Measurements from ENCODE around the gene ADH1B.

The ADH1B gene

DNA sequence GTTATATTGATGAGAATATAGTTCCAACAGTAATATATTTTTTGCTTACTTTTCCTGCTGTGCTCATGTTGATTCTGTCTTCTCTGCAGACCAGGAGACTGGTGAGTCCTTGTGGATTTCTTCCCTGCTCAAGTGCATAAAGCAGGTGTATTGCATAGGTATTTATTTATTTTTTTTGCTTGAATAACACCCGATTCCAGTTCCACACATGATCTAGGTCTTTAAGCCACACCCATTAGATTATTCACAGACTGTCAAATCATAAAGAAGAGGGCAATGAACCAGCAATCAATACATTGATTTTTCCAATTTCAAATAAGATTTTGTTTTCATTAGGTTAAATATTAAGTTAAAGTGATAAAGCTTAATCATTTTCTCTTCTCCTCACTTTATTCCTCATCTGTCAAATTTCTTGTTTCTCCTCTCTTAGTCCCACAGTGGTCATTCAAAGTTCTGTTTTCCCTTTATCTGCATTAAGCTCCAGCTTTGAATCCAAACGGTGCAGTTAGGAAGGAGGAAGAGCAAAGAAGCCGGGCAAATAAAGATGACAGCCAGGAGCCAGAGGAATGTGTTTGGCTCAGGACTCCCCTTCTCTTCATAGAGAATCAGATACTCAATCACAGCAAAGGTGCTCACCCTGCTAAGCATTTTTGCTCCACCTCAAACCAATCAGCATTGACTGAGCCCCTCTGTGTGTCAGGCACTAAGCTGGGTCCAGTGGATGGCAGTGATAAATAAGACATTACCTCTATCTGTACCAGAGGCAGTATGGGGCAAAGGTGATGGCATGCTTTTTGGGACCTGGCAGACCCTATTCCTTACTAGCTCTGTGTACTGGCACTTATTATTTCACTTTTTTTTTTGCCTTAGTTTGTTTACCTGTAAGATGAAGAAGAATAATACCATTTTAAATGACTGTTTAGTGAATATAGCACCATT, 30.1 kb downstream of the ADH1B start, which contains the start of gene ADH1A:
Gene ADH1A, minus strand, starts transcription at position 138 of the 939 bp plus-strand sequence. Its CDS starts 71 bp downstream, at position 67.
- WGBS, 2 donors (ENCODE audit: extremely low coverage in 2 of 2, insufficient read length in 2 of 2, insufficient replicate concordance in 1 of 2): no CpG with 5 or more reads among the region's 3 CpGs
- no peak for DNase-seq (ENCODE audit: low spot score)
- no peaks in the 10 kb centered on the region for H3K4me1 ChIP-seq (ENCODE audit: control insufficient read depth in 2 of 2, insufficient read depth in 1 of 2, low read depth in 1 of 2, low read length in 2 of 2)

DNA sequence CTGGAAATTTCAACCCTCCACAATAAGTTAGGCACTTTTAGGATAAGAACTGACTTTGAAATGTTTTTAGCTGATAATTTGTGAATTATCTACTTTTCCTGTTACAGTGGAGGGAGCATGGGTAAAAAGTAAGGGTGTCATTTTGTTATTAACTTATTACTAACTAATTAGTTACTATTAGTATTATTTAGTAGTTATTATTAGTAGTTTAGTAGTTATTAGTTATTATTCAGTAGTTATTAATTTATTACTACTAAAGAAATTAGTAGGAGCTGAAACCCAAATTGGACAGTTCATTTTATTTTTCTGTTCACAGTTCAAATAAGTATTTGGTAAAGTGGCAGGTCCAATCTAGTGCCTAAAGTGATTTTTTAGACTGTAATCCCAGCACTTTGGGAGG, 35.8 kb downstream of the ADH1B start:
- Histone ChIP-seq H2AFZ (ENCODE audit: low read length) (no peak overlapping the region), H3K27ac (replicated peaks; ENCODE audit: low read length) (no peak overlapping the region), H3K9me3 (replicated peaks in 1 of 2; ENCODE audit: control insufficient read depth in 2 of 2, insufficient read depth in 1 of 2, low read depth in 1 of 2, low read length in 2 of 2) (no peaks in the 10 kb centered on the region), H2BK15ac (ENCODE audit: low read length) (no peak overlapping the region), H3K4me2 (ENCODE audit: insufficient read depth, low read length, poor library complexity, severe bottlenecking) (no peak overlapping the region), H2AK5ac (ENCODE audit: low read depth, low read length) (no peak overlapping the region), H2BK120ac (ENCODE audit: low read depth, low read length) (no peak overlapping the region), H3K79me1 (ENCODE audit: low read depth, low read length) (no peaks in the 10 kb centered on the region), H3K27me3 (ENCODE audit: control insufficient read depth in 3 of 3, insufficient read depth in 3 of 3, low read depth in 1 of 3, low read length in 3 of 3) (no peaks in the 10 kb centered on the region), H3K4me3 (ENCODE audit: low read length in 2 of 2) (no peak overlapping the region), H3K18ac (ENCODE audit: low read length) (no peak overlapping the region), H3K4me1 (ENCODE audit: control insufficient read depth in 2 of 2, insufficient read depth in 1 of 2, low read depth in 1 of 2, low read length in 2 of 2) (no peaks in the 10 kb centered on the region), H3K36me3 (replicated peaks in 1 of 2; ENCODE audit: control insufficient read depth in 2 of 2, insufficient read depth in 2 of 2, low read length in 2 of 2) (no peaks in the 10 kb centered on the region), H4K91ac (ENCODE audit: low read depth, low read length, poor library complexity) (no peak overlapping the region), H2BK5ac (ENCODE audit: low read length) (no peak overlapping the region), H3K9ac (ENCODE audit: low read depth, low read length, poor library complexity) (no peak overlapping the region), H3K4ac (ENCODE audit: low read length) (no peak overlapping the region), H3K23ac (ENCODE audit: low read depth, low read length, poor library complexity) (no peak overlapping the region), H4K8ac (ENCODE audit: low read depth, low read length) (no peak overlapping the region), H3K14ac (ENCODE audit: low read length) (no peak overlapping the region), H2BK12ac (ENCODE audit: low read length) (no peak overlapping the region)
- DNase-seq (ENCODE audit: low spot score): no peak

More for the DNA sequence above, 30.1 kb downstream of the ADH1B start, which contains the start of gene ADH1A:
- Histone ChIP-seq H3K14ac (ENCODE audit: low read length) (no peak within 1 kb of the TSS), H3K27me3 (ENCODE audit: control insufficient read depth in 3 of 3, insufficient read depth in 3 of 3, low read depth in 1 of 3, low read length in 3 of 3) (no peaks in the 10 kb centered on the region), H3K18ac (ENCODE audit: low read length) (no peak within 1 kb of the TSS), H2BK12ac (ENCODE audit: low read length) (no peak within 1 kb of the TSS), H3K4me3 (ENCODE audit: low read length in 2 of 2) (no peak within 1 kb of the TSS), H4K8ac (ENCODE audit: low read depth, low read length) (no peak within 1 kb of the TSS), H2AK5ac (ENCODE audit: low read depth, low read length) (no peak within 1 kb of the TSS), H3K23ac (ENCODE audit: low read depth, low read length, poor library complexity) (no peak within 1 kb of the TSS), H2BK15ac (ENCODE audit: low read length) (no peak within 1 kb of the TSS), H3K27ac (replicated peaks; ENCODE audit: low read length) (no peak within 1 kb of the TSS), H2BK120ac (ENCODE audit: low read depth, low read length) (no peak within 1 kb of the TSS), H3K4ac (ENCODE audit: low read length) (no peak within 1 kb of the TSS), H3K36me3 (replicated peaks in 1 of 2; ENCODE audit: control insufficient read depth in 2 of 2, insufficient read depth in 2 of 2, low read length in 2 of 2) (no peaks in the 10 kb centered on the region), H3K9ac (ENCODE audit: low read depth, low read length, poor library complexity) (no peak within 1 kb of the TSS), H3K79me1 (ENCODE audit: low read depth, low read length) (no peaks in the 10 kb centered on the region), H2BK5ac (ENCODE audit: low read length) (no peak within 1 kb of the TSS), H4K91ac (ENCODE audit: low read depth, low read length, poor library complexity) (no peak within 1 kb of the TSS), H3K4me2 (ENCODE audit: insufficient read depth, low read length, poor library complexity, severe bottlenecking) (no peak within 1 kb of the TSS), H2AFZ (ENCODE audit: low read length) (no peak within 1 kb of the TSS), H3K9me3 (replicated peaks in 1 of 2; ENCODE audit: control insufficient read depth in 2 of 2, insufficient read depth in 1 of 2, low read depth in 1 of 2, low read length in 2 of 2) (peaks cover 0 to 2% of the 10 kb centered on the region in 2 donors)

DNA sequence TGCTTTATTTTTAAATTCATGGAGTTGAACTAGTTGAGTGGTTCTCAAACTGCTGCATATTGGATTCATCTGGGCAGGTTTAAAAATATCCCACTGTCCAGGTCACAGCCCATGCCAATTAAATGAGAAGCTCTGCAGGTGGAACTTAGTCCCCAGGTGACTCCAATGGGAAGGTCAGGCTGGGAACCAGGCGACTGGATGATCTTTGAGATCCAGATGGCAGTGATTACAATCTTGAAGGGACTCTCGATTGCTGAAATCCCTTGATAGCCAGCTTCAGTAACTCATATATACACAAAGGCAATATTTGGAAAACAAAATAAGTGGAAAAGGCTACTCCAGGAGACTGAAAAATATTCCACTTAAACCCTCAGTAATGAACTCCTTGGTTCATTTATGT, 38.5 kb downstream of the ADH1B start:
- no peaks in the 10 kb centered on the region for H3K79me1 ChIP-seq (ENCODE audit: low read depth, low read length)
- no peak overlapping the region for H3K4me2 ChIP-seq (ENCODE audit: insufficient read depth, low read length, poor library complexity, severe bottlenecking)
- H3K4me1 ChIP-seq (ENCODE audit: control insufficient read depth in 2 of 2, insufficient read depth in 1 of 2, low read depth in 1 of 2, low read length in 2 of 2): no peaks in the 10 kb centered on the region
- no peak overlapping the region for H3K23ac ChIP-seq (ENCODE audit: low read depth, low read length, poor library complexity)
- H3K18ac ChIP-seq (ENCODE audit: low read length): no peak overlapping the region
- H4K91ac ChIP-seq (ENCODE audit: low read depth, low read length, poor library complexity): no peak overlapping the region
- H3K27ac ChIP-seq (replicated peaks; ENCODE audit: low read length): no peak overlapping the region
- no peaks in the 10 kb centered on the region for H3K36me3 ChIP-seq (replicated peaks in 1 of 2; ENCODE audit: control insufficient read depth in 2 of 2, insufficient read depth in 2 of 2, low read length in 2 of 2)
- DNase-seq (ENCODE audit: low spot score): no peak
- no CpG with 5 or more reads among the region's 2 CpGs for WGBS, 2 donors (ENCODE audit: extremely low coverage in 2 of 2, insufficient read length in 2 of 2, insufficient replicate concordance in 1 of 2)
- H3K4ac ChIP-seq (ENCODE audit: low read length): no peak overlapping the region
- H4K8ac ChIP-seq (ENCODE audit: low read depth, low read length): no peak overlapping the region
- H3K14ac ChIP-seq (ENCODE audit: low read length): no peak overlapping the region
- H3K4me3 ChIP-seq (ENCODE audit: low read length in 2 of 2): no peak overlapping the region
- H3K27me3 ChIP-seq (ENCODE audit: control insufficient read depth in 3 of 3, insufficient read depth in 3 of 3, low read depth in 1 of 3, low read length in 3 of 3): no peaks in the 10 kb centered on the region
- H2BK12ac ChIP-seq (ENCODE audit: low read length): no peak overlapping the region
- H2AFZ ChIP-seq (ENCODE audit: low read length): no peak overlapping the region
- H2BK120ac ChIP-seq (ENCODE audit: low read depth, low read length): no peak overlapping the region
- H3K9me3 ChIP-seq (replicated peaks in 1 of 2; ENCODE audit: control insufficient read depth in 2 of 2, insufficient read depth in 1 of 2, low read depth in 1 of 2, low read length in 2 of 2): no peaks in the 10 kb centered on the region
- H3K9ac ChIP-seq (ENCODE audit: low read depth, low read length, poor library complexity): no peak overlapping the region
- no peak overlapping the region for H2BK5ac ChIP-seq (ENCODE audit: low read length)
- H2BK15ac ChIP-seq (ENCODE audit: low read length): no peak overlapping the region
- H2AK5ac ChIP-seq (ENCODE audit: low read depth, low read length): no peak overlapping the region

DNA sequence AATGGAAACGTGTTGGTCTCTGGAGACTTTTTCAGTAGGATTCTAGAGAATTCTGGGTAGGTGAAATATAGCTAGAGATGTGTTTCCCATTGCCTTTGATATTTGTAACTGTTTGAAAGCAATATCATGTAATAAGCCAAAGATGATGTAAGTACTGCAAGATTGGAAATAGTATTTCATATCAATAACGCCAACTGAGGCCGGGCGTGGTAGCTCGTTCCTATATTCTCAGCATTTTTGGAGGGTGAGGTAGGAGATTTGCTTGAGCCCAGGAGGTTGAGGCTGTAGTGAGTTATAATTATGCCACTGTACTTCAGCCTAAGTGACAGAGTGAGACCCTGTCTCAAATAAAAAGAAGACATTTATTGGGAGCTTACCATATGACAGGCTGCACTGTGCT, 39.9 kb downstream of the ADH1B start:
- no CpG with 5 or more reads among the region's 5 CpGs for WGBS, 2 donors (ENCODE audit: extremely low coverage in 2 of 2, insufficient read length in 2 of 2, insufficient replicate concordance in 1 of 2)
- Histone ChIP-seq H3K36me3 (replicated peaks in 1 of 2; ENCODE audit: control insufficient read depth in 2 of 2, insufficient read depth in 2 of 2, low read length in 2 of 2) (no peaks in the 10 kb centered on the region), H2BK120ac (ENCODE audit: low read depth, low read length) (no peak overlapping the region), H3K9me3 (replicated peaks in 1 of 2; ENCODE audit: control insufficient read depth in 2 of 2, insufficient read depth in 1 of 2, low read depth in 1 of 2, low read length in 2 of 2) (no peaks in the 10 kb centered on the region), H3K4ac (ENCODE audit: low read length) (no peak overlapping the region), H3K79me1 (ENCODE audit: low read depth, low read length) (no peaks in the 10 kb centered on the region), H3K27me3 (ENCODE audit: control insufficient read depth in 3 of 3, insufficient read depth in 3 of 3, low read depth in 1 of 3, low read length in 3 of 3) (no peaks in the 10 kb centered on the region), H3K4me3 (ENCODE audit: low read length in 2 of 2) (no peak overlapping the region), H2AFZ (ENCODE audit: low read length) (no peak overlapping the region), H3K4me1 (ENCODE audit: control insufficient read depth in 2 of 2, insufficient read depth in 1 of 2, low read depth in 1 of 2, low read length in 2 of 2) (no peaks in the 10 kb centered on the region), H2BK12ac (ENCODE audit: low read length) (no peak overlapping the region), H2BK5ac (ENCODE audit: low read length) (no peak overlapping the region), H3K18ac (ENCODE audit: low read length) (no peak overlapping the region), H2BK15ac (ENCODE audit: low read length) (no peak overlapping the region), H3K9ac (ENCODE audit: low read depth, low read length, poor library complexity) (no peak overlapping the region), H4K91ac (ENCODE audit: low read depth, low read length, poor library complexity) (no peak overlapping the region), H3K4me2 (ENCODE audit: insufficient read depth, low read length, poor library complexity, severe bottlenecking) (no peak overlapping the region), H3K23ac (ENCODE audit: low read depth, low read length, poor library complexity) (no peak overlapping the region), H3K27ac (replicated peaks; ENCODE audit: low read length) (no peak overlapping the region), H2AK5ac (ENCODE audit: low read depth, low read length) (no peak overlapping the region), H3K14ac (ENCODE audit: low read length) (no peak overlapping the region), H4K8ac (ENCODE audit: low read depth, low read length) (no peak overlapping the region)
- no peak for DNase-seq (ENCODE audit: low spot score)
